GM08714 (cell line): ENCODE results near the gene FAM89B.

Experiments used
- H3K4me3 ChIP-seq: fragments of 200-500 bp; sonication (Bioruptor generic); 2 replicates; pipeline ENCODE4 v1.5.1; 2014; ENCODE audit warnings: mild to moderate bottlenecking, low read length, inconsistent platforms
- ZNF274 ChIP-seq: IDR thresholded peaks from 2 replicates; pipeline ENCODE4 v1.6.1; 2012; ENCODE audit warnings: mild to moderate bottlenecking, low read depth, low read length

The FAM89B gene

GRCh38 chr11:65578667-65579066 lies 6.3 kb downstream of the FAM89B start:
- H3K4me3 ChIP-seq, result no peak overlapping the region
- no peak for TF ChIP-seq ZNF274

GRCh38 chr11:65579291-65579690 lies 7.0 kb downstream of the FAM89B start:
- no peak for TF ChIP-seq ZNF274
- H3K4me3 ChIP-seq, result no peak overlapping the region

DNA sequence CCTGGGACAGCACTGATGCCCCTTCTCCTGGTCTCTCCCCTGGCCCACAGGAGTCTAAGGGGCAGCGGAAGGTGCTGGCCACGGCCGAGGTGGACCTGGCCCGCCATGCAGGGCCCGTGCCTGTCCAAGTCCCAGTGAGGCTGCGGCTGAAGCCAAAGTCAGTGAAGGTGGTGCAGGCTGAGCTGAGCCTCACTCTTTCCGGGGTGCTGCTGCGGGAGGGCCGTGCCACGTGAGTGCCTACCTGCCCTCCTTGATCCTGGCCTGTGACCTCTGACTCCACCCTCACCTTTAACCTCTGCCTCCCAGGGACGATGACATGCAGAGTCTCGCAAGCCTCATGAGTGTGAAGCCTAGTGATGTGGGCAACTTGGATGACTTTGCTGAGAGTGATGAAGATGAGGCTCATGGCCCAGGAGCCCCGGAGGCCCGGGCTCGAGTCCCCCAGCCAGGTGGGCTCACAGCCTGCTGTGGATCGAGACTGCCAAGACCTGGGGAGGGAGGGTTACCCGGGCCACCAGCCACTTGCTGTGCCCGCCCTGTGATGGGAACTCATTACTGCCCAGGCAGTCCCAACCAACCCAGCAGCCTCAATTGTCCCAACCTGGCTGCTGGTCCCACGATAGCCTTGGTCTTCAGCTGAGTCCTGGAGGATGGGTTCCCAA lies 7.8 kb downstream of the FAM89B start:
- H3K4me3 ChIP-seq, result no peak overlapping the region
- no peak for TF ChIP-seq ZNF274

- no peak for TF ChIP-seq ZNF274
- H3K4me3 ChIP-seq, result no peak overlapping the region
Observed at GRCh38 chr11:65580756-65581155, 8.4 kb downstream of the FAM89B start.

- no peak for TF ChIP-seq ZNF274
- no peak overlapping the region for H3K4me3 ChIP-seq
Observed at GRCh38 chr11:65581928-65582327, 9.6 kb downstream of the FAM89B start.

DNA sequence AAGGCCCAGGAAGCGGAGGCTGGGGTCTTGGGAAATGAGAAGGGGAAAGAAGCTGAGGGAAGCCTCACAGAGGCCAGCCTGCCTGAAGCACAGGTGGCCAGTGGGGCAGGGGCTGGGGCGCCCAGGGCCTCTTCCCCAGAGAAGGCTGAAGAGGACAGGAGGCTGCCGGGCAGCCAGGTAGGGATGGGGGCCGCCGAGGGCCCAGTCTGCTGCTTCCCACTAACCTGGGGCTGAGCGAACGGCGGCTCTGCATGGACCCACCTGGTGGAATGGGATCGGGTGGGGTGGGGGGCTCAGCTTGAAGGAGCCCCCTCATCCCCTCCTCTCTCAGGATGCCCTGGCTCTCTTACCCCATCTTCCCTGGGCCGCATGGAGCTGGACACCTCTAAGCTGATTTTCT lies 11.3 kb downstream of the FAM89B start:
- H3K4me3 ChIP-seq, result no peak overlapping the region
- TF ChIP-seq ZNF274, result no peak

- TF ChIP-seq ZNF274, result no peak
- no peak overlapping the region for H3K4me3 ChIP-seq
Observed at GRCh38 chr11:65584106-65584505, 11.8 kb downstream of the FAM89B start.

DNA sequence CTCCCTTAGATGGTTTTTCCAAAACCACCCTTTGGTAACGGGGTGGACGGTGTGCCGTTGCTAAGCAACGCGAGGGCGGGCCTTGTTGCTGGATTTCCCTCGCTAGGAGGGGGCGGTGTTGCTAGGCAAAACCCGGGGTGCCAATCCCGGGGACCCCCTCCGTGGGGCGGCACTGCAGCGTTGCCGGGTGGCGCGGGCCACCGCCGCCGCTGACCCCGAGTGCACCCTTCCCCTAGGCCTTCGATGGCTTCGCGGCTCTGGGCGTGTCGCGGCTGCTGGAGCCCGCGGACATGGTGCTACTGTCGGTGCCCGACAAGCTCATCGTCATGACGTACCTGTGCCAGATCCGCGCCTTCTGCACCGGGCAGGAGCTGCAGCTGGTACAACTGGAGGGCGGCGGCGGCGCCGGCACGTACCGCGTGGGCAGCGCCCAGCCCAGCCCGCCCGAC lies 12.4 kb downstream of the FAM89B start:
- no peak overlapping the region for H3K4me3 ChIP-seq
- no peak for TF ChIP-seq ZNF274

- no peak for TF ChIP-seq ZNF274
- H3K4me3 ChIP-seq, result no peak overlapping the region
Observed at GRCh38 chr11:65585396-65586246, 13.3 kb downstream of the FAM89B start.

DNA sequence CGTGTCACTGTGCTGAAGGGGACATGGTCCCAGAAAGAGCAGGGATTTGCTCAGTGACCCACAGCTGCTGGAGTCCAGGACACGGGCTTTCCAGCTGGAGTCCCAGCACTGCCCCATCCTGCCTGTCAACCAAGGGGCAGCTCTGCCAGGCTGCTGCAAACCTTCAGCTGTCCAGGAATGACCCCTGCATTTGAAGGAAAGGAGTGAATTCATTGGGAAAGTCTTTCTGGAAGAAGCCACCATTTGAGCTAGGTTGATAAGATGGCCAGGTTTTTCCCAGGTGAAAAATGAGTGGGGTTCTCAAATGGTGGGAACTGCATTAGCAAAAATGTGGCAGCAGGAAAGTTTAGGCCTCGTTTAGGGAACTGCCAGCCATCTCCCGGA lies 13.9 kb downstream of the FAM89B start:
- TF ChIP-seq ZNF274, result no peak
- no peak overlapping the region for H3K4me3 ChIP-seq

DNA sequence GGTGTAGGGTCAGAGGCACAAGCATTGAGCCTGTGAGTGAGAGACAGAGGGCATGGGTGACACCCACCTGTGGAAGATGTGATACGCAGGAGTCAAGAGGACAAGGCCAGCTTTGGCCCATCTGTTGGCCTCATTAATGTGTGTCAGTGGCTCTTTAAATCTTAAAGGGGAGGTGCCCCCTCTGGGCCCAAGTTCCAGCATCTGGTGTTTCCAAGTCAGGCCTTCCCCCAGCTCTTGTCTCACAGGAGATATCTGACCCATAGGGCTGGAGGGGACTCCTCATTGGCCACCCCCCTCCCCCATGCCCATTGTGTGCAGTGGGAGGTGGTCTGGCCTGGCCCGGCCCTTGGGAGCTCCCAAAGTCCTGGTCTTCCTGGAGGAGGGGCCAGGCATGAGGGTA lies 14.3 kb downstream of the FAM89B start:
- H3K4me3 ChIP-seq, result no peak overlapping the region
- TF ChIP-seq ZNF274, result no peak

DNA sequence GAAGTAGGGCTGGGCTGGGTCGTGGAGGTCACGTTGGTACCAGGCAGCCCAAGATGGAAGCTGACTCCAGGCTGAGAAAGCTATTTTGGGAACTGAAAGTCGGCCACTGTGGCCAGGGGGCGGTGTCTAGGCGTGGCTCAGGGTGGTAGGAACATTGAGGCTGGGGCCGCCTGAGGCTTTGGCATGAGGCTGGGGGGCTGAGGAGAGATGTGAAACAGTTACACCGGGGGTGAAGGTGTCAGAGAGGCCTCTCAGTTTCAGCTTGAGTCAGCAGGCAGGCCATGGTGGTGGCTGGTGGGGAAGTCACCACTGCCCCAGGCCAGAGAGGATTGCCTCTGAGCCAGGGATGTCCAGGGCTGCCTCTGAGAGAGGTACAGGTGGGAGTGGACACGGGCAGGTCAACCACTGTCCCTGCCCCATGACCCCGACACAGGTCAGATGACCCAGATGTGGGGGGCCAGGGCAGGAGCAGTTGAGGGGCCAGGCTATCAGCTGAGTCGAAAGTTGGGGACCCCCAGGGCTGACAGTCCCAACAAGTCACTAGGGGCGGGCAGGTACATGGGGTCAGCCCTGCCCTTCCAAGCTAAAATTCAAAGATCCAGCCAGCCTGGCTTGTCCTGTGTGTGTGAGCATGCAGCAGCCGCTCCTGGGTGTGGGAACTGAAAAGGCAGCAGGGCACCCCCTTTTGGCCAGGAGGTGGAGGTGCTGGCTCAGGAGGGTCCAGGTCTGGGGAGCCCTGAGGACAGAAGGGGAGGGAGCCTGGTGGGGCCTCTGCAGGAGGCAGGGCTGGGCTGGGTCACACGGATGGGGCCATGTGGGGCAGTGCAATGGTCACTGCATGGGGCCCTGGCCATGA lies 16.1 kb downstream of the FAM89B start:
- no peak for TF ChIP-seq ZNF274

GRCh38 chr11:65589444-65590239 lies 17.3 kb downstream of the FAM89B start:
- H3K4me3 ChIP-seq, result no peak overlapping the region
- no peak for TF ChIP-seq ZNF274

More for the DNA sequence above, 16.1 kb downstream of the FAM89B start:
- H3K4me3 ChIP-seq, result peak overlapping the region; percentile 14; the same call in 1 of the 2 replicates
